ENCODE measurements around the gene DNAH8. TPM values are rescaled to one million over a fixed set of nuclear protein-coding genes. Genes with fewer than 3 reads are reported as not detected.

The DNAH8 gene
- total and polyA plus RNA-seq, 2 experiments from 2014 or later, result 0.03 to 0.15 TPM

DNA sequence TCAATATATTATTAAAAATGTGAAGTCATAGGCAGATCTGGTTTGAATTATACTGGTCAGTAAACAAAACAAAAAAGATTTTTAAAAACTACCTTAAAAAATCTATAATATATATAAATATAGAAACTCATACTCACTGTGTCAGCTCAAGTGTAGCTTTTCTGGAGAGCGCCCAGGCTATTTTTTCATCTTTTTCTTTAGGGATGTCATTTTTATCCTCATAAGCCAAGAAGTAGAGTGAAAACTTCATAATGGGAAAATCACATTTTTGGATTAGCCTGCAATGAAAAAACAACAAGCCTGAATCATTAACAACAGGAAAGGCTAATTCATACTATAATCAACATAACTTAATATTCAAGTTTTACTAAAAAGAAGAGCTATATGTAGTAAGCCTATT is 30.9 kb upstream of the DNAH8 start:
- TF ChIP-seq, protein P1, sequence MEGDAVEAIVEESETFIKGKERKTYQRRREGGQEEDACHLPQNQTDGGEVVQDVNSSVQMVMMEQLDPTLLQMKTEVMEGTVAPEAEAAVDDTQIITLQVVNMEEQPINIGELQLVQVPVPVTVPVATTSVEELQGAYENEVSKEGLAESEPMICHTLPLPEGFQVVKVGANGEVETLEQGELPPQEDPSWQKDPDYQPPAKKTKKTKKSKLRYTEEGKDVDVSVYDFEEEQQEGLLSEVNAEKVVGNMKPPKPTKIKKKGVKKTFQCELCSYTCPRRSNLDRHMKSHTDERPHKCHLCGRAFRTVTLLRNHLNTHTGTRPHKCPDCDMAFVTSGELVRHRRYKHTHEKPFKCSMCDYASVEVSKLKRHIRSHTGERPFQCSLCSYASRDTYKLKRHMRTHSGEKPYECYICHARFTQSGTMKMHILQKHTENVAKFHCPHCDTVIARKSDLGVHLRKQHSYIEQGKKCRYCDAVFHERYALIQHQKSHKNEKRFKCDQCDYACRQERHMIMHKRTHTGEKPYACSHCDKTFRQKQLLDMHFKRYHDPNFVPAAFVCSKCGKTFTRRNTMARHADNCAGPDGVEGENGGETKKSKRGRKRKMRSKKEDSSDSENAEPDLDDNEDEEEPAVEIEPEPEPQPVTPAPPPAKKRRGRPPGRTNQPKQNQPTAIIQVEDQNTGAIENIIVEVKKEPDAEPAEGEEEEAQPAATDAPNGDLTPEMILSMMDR (IDR thresholded peaks at IDR 0.05; ENCODE audit: poor library complexity), result no peak
- no peak for TF ChIP-seq EZH2 (IDR thresholded peaks at IDR 0.05; ENCODE audit: borderline replicate concordance)
- TF ChIP-seq EZH2phosphoT487 (IDR thresholded peaks at IDR 0.05; ENCODE audit: low read depth, severe bottlenecking, unreplicated experiment), result no peak
- Histone ChIP-seq H3K36me3 (replicated peaks; ENCODE audit: insufficient read depth, low read depth) (no peaks in the 10 kb centered on the region), H3K4me2 (no peak overlapping the region), H2AFZ (no peak overlapping the region), H3K27ac (no peak overlapping the region), H3K9me3 (ENCODE audit: low read depth) (no peaks in the 10 kb centered on the region), H3K27me3 (no peaks in the 10 kb centered on the region), H3K4me1 (ENCODE audit: insufficient read depth) (no peaks in the 10 kb centered on the region), H3K4me3 (no peak overlapping the region), H4K20me1 (ENCODE audit: insufficient read depth, poor library complexity, severe bottlenecking) (peaks cover 11% of the 10 kb centered on the region), H3K79me2 (peaks cover 27% of the 10 kb centered on the region), H3K9me2 (replicated peaks; ENCODE audit: insufficient read depth) (no peaks in the 10 kb centered on the region)
- no peak for DNase-seq (ENCODE audit: low spot score)
- WGBS (ENCODE audit: low lambda C conversion rate, missing lambda C conversion rate), result 100% methylated on average over 1 of the region's 1 CpG

DNA sequence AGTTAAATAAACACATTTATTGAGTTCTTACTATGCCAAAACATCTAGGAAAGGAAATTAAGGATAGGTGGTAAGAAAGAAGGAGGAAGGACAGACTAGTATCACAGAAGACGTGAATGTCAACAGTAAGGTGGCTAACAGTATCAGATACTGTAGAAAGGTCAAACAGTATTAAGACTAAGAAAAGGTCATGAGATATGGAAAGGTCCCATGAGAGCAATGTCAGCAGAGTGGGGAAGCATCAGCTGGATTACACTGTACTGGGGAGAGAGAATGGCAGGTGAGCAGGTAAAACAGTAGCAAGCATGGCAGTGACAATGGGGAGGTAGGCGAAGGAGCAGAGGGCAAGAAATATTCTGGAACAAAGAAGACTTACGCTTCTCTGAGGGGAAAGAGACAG is 30.2 kb upstream of the DNAH8 start:
- Histone ChIP-seq H4K20me1 (ENCODE audit: insufficient read depth, poor library complexity, severe bottlenecking) (peaks cover 11% of the 10 kb centered on the region), H3K9me2 (replicated peaks; ENCODE audit: insufficient read depth) (no peaks in the 10 kb centered on the region), H3K4me1 (ENCODE audit: insufficient read depth) (no peaks in the 10 kb centered on the region), H3K27me3 (no peaks in the 10 kb centered on the region), H3K36me3 (replicated peaks; ENCODE audit: insufficient read depth, low read depth) (no peaks in the 10 kb centered on the region), H3K4me3 (no peak overlapping the region), H3K9me3 (ENCODE audit: low read depth) (no peaks in the 10 kb centered on the region), H2AFZ (no peak overlapping the region), H3K79me2 (peaks cover 34% of the 10 kb centered on the region), H3K4me2 (no peak overlapping the region), H3K27ac (no peak overlapping the region)
- TF ChIP-seq EZH2 (IDR thresholded peaks at IDR 0.05; ENCODE audit: borderline replicate concordance) (no peak), EZH2phosphoT487 (IDR thresholded peaks at IDR 0.05; ENCODE audit: low read depth, severe bottlenecking, unreplicated experiment) (no peak)
- TF ChIP-seq, protein P1 (IDR thresholded peaks at IDR 0.05; ENCODE audit: poor library complexity), result no peak
- 97% methylated on average over 3 of the region's 3 CpGs for WGBS (ENCODE audit: low lambda C conversion rate, missing lambda C conversion rate)
- no peak for DNase-seq (ENCODE audit: low spot score)

DNA sequence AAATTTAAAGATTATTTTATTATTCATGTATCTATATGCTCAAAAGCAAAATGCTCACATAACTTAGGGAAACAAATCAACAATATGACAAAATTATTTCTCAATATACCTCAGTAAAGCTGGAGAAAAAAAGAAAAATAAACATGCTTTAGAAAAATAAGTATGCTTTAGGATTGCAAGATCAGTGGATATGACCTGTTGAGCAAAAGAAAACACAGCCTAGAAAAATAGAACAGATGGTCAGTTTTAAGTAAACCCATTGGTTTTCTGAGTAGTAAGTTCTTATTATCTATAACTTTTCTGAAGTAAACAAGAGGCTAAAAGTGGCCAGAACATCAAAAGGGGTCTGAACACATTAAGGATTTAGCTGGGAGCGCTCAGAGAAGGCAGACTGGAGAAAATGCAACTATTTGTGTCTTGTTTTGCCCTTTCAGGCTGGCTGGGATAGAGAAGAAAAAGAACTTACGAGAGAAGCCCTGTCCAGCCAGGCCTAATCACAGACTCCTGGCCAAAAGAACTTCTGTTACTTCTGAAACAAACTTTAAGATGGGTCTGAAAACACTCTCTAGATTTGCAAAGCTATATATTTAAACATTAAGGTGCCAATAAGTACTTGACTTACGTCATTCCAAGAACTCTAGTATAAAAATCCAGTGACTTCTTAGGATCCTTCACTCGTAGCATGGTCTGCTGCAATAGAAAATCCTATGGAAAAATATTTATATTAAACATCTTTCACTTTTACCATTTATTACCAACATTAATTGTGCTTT is 28.7 kb upstream of the DNAH8 start:
- Histone ChIP-seq H3K27ac (no peak overlapping the region), H4K20me1 (ENCODE audit: insufficient read depth, poor library complexity, severe bottlenecking) (peaks cover 11% of the 10 kb centered on the region), H3K36me3 (replicated peaks; ENCODE audit: insufficient read depth, low read depth) (no peaks in the 10 kb centered on the region), H3K27me3 (no peaks in the 10 kb centered on the region), H3K4me2 (no peak overlapping the region), H3K4me3 (no peak overlapping the region), H3K4me1 (ENCODE audit: insufficient read depth) (no peaks in the 10 kb centered on the region), H3K9me2 (replicated peaks; ENCODE audit: insufficient read depth) (no peaks in the 10 kb centered on the region), H3K9me3 (ENCODE audit: low read depth) (no peaks in the 10 kb centered on the region), H2AFZ (no peak overlapping the region), H3K79me2 (peaks cover 49% of the 10 kb centered on the region)
- DNase-seq (ENCODE audit: low spot score), result no peak
- no peak for TF ChIP-seq EZH2 (IDR thresholded peaks at IDR 0.05; ENCODE audit: borderline replicate concordance)
- TF ChIP-seq EZH2phosphoT487 (IDR thresholded peaks at IDR 0.05; ENCODE audit: low read depth, severe bottlenecking, unreplicated experiment), result no peak
- TF ChIP-seq, protein P1 (IDR thresholded peaks at IDR 0.05; ENCODE audit: poor library complexity), result no peak
- WGBS (ENCODE audit: low lambda C conversion rate, missing lambda C conversion rate), result 77% methylated on average over 4 of the region's 4 CpGs
